H1 (cell line): ENCODE results near the gene RGS5. TPM values are rescaled to one million over a fixed set of nuclear protein-coding genes. Genes with fewer than 3 reads are reported as not detected.

Experiments used
- CTCF ChIA-PET: fragments of 300-600 bp; sonication (Branson Sonifier 250); formaldehyde crosslinking; loops from one replicate; lab custom pipeline; 2021; ENCODE audit not compliant: partially characterized antibody; lab: Charles Lee
- POLR2A ChIA-PET: fragments of 300-600 bp; sonication (Branson Sonifier 250); formaldehyde crosslinking; loops from one replicate; lab custom pipeline; 2021; ENCODE audit warnings: inconsistent platforms; ENCODE audit not compliant: partially characterized antibody; lab: Charles Lee
- DNase-seq, 2 experiments: peaks; one replicate each; pipeline versions ENCODE4 v3.0.0 to v3.0.0-alpha.2; 2010 to 2022; ENCODE audit warnings: low spot score in 2 of 2, low read depth in 1 of 2, mixed read lengths in 1 of 2
- FAIRE-seq: peaks from 2 replicates; lab custom pipeline; 2011; peaks lifted over from hg19 to GRCh38; lab: Jason Lieb, UNC
- H2AFZ ChIP-seq: 2 replicates; pipeline ENCODE4 v1.8.1; 2012; ENCODE audit warnings: low read length, inconsistent platforms
- H2AK5ac ChIP-seq: 2 replicates; pipeline ENCODE4 v1.6.1; 2013; ENCODE audit warnings: low read depth, low read length
- H2BK120ac ChIP-seq: replicated peaks from 2 replicates; pipeline ENCODE3; 2013; ENCODE audit warnings: low read depth, low read length, inconsistent platforms
- H2BK12ac ChIP-seq: 2 replicates; pipeline ENCODE4 v1.6.1; 2013; ENCODE audit warnings: low read depth, low read length
- H2BK15ac ChIP-seq: 2 replicates; pipeline ENCODE4 v1.6.1; 2013; ENCODE audit warnings: low read length
- H2BK20ac ChIP-seq: 2 replicates; pipeline ENCODE4 v1.6.1; 2013; ENCODE audit warnings: low read length
- H2BK5ac ChIP-seq: 2 replicates; pipeline ENCODE4 v1.6.1; 2013; ENCODE audit warnings: low read depth, low read length
- H3K14ac ChIP-seq: 2 replicates; pipeline ENCODE4 v1.6.1; 2013; ENCODE audit warnings: inconsistent platforms; ENCODE audit not compliant: insufficient read length
- H3K18ac ChIP-seq: 2 replicates; pipeline ENCODE4 v1.6.1; 2013; ENCODE audit warnings: low read length; ENCODE audit errors: extremely low read depth
- H3K23ac ChIP-seq: 2 replicates; pipeline ENCODE4 v1.6.1; 2013; ENCODE audit warnings: inconsistent platforms; ENCODE audit not compliant: insufficient read length
- H3K23me2 ChIP-seq: 2 replicates; pipeline ENCODE4 v1.6.1; 2013; ENCODE audit warnings: low read depth, low read length
- H3K27ac ChIP-seq: 2 replicates; pipeline ENCODE4 v1.6.1; 2011; ENCODE audit warnings: low read depth, low read length, inconsistent platforms
- H3K27me3 ChIP-seq, 4 experiments: replicated peaks in 1 of 4; 1 replicate in 1 of 4; 2 replicates in 3 of 4; pipeline versions ENCODE4 v1.6.1 to v1.8.1; 2011 to 2013; ENCODE audit warnings: low read length in 3 of 4, mild to moderate bottlenecking in 3 of 4, inconsistent platforms in 2 of 4, mixed read lengths in 2 of 4, moderate library complexity in 1 of 4; ENCODE audit not compliant: control insufficient read depth in 3 of 4, insufficient read depth in 3 of 4; ENCODE audit errors: extremely low read depth in 1 of 4
- H3K36me3 ChIP-seq, 4 experiments: 2 replicates each; pipeline versions ENCODE4 v1.6.1 to v1.8.1; 2011 to 2013; ENCODE audit warnings: mild to moderate bottlenecking in 4 of 4, low read length in 3 of 4, moderate library complexity in 2 of 4, control low read depth in 1 of 4, inconsistent platforms in 1 of 4; ENCODE audit not compliant: insufficient read depth in 4 of 4, control insufficient read depth in 2 of 4
- H3K4ac ChIP-seq: replicated peaks from 2 replicates; pipeline ENCODE3; 2013; ENCODE audit warnings: low read length, low read depth, mixed read lengths, inconsistent platforms; ENCODE audit not compliant: insufficient read length
- H3K4me1 ChIP-seq, 4 experiments: replicated peaks in 1 of 4; 1 replicate in 1 of 4; 2 replicates in 3 of 4; pipeline versions ENCODE4 v1.6.1 to v1.8.1; 2011 to 2013; ENCODE audit warnings: low read length in 3 of 4, inconsistent platforms in 2 of 4, mixed read lengths in 1 of 4; ENCODE audit not compliant: insufficient read depth in 4 of 4, control insufficient read depth in 3 of 4
- H3K4me2 ChIP-seq, 2 experiments: 2 replicates each; pipeline versions ENCODE4 v1.6.1 to v1.8.1; 2011 to 2013; ENCODE audit warnings: low read depth in 2 of 2, low read length in 2 of 2, control low read depth in 1 of 2, inconsistent platforms in 1 of 2, mild to moderate bottlenecking in 1 of 2; ENCODE audit not compliant: insufficient read depth in 1 of 2
- H3K4me3 ChIP-seq, 4 experiments: fragments of 200-600, 300-600 bp in 1 of 4; sonication (generic), shearing (Covaris generic), sonication (Bioruptor Twin) in 1 of 4; 2 replicates each; pipeline versions ENCODE4 v1.5.1 to v1.8.1; 2011 to 2016; ENCODE audit warnings: low read length in 4 of 4, low read depth in 3 of 4, control low read depth in 2 of 4, inconsistent platforms in 2 of 4, mild to moderate bottlenecking in 2 of 4, mixed read lengths in 1 of 4, moderate library complexity in 1 of 4; ENCODE audit not compliant: insufficient read depth in 2 of 4; ENCODE audit errors: extremely low read depth in 1 of 4
- H3K56ac ChIP-seq: replicated peaks from 2 replicates; pipeline ENCODE3; 2013; ENCODE audit warnings: low read depth, mild to moderate bottlenecking, mixed read lengths, low read length, inconsistent platforms; ENCODE audit not compliant: insufficient read length
- H3K79me1 ChIP-seq: 2 replicates; pipeline ENCODE4 v1.6.1; 2013; ENCODE audit warnings: low read depth, low read length, control low read depth
- H3K79me2 ChIP-seq, 2 experiments: 2 replicates each; pipeline versions ENCODE4 v1.6.1 to v1.8.1; 2012 to 2013; ENCODE audit warnings: low read length in 2 of 2, mild to moderate bottlenecking in 2 of 2, inconsistent platforms in 1 of 2; ENCODE audit not compliant: insufficient read depth in 2 of 2, control insufficient read depth in 1 of 2
- H3K9ac ChIP-seq, 4 experiments: replicated peaks in 1 of 4; 1 replicate in 1 of 4; 2 replicates in 3 of 4; pipeline versions ENCODE4 v1.6.1 to v1.8.1; 2011 to 2013; ENCODE audit warnings: low read depth in 3 of 4, low read length in 3 of 4, control low read depth in 2 of 4, mild to moderate bottlenecking in 2 of 4, moderate library complexity in 2 of 4, inconsistent platforms in 1 of 4; ENCODE audit errors: extremely low read depth in 1 of 4
- H3K9me3 ChIP-seq, 2 experiments: 2 replicates each; pipeline versions ENCODE4 v1.6.1 to v1.8.1; 2012 to 2013; ENCODE audit warnings: mild to moderate bottlenecking in 2 of 2, moderate library complexity in 2 of 2, control low read depth in 1 of 2, inconsistent platforms in 1 of 2, low read depth in 1 of 2, low read length in 1 of 2, mixed read lengths in 1 of 2; ENCODE audit not compliant: insufficient read depth in 2 of 2
- H4K20me1 ChIP-seq, 2 experiments: replicated peaks in 1 of 2; 2 replicates each; pipeline versions ENCODE3 to v1.8.1; 2011 to 2013; ENCODE audit warnings: inconsistent platforms in 2 of 2, low read length in 2 of 2, mild to moderate bottlenecking in 1 of 2; ENCODE audit not compliant: insufficient read depth in 2 of 2, control insufficient read depth in 1 of 2
- H4K5ac ChIP-seq: 2 replicates; pipeline ENCODE4 v1.6.1; 2013; ENCODE audit warnings: low read length, low read depth, mixed read lengths, inconsistent platforms; ENCODE audit not compliant: insufficient read length
- H4K8ac ChIP-seq: 2 replicates; pipeline ENCODE4 v1.8.0; 2013; ENCODE audit warnings: mild to moderate bottlenecking, moderate library complexity, low read length, inconsistent platforms; ENCODE audit not compliant: insufficient read depth; ENCODE audit errors: extremely low read depth
- H4K91ac ChIP-seq: replicated peaks from 2 replicates; pipeline ENCODE3; 2013; ENCODE audit warnings: low read length, mixed read lengths, inconsistent platforms; ENCODE audit not compliant: insufficient read length
- ATF2 ChIP-seq: IDR thresholded peaks from 2 replicates; pipeline ENCODE4 v1.6.1; 2012; ENCODE audit warnings: low read length, inconsistent platforms
- CBX5 ChIP-seq: fragments of 300-800, 300-1000 bp; sonication (generic); IDR thresholded peaks from 2 replicates; pipeline ENCODE4 v1.7.1; 2016; ENCODE audit warnings: antibody characterized with exemption, low read length, low read depth
- CTCF ChIP-seq, 3 experiments: IDR thresholded peaks; 1 replicate in 2 of 3; 2 replicates in 1 of 3; pipeline versions ENCODE4 v1.5.1 to v1.6.1; 2011; ENCODE audit warnings: low read length in 3 of 3, mild to moderate bottlenecking in 3 of 3, inconsistent platforms in 2 of 3, low read depth in 1 of 3, moderate library complexity in 1 of 3; ENCODE audit not compliant: insufficient read depth in 1 of 3; ENCODE audit errors: control extremely low read depth in 1 of 3
- KDM4A ChIP-seq: IDR thresholded peaks from one replicate; pipeline ENCODE4 v1.7.1; 2012; ENCODE audit warnings: low read depth, mild to moderate bottlenecking, moderate library complexity, low read length, inconsistent platforms; ENCODE audit not compliant: severe bottlenecking
- KDM5A ChIP-seq: fragments of 200-600 bp; IDR thresholded peaks from 2 replicates; pipeline ENCODE4 v1.7.1; 2012; ENCODE audit warnings: mild to moderate bottlenecking, low read length, inconsistent platforms, mixed read lengths
- NRF1 ChIP-seq: IDR thresholded peaks from 2 replicates; pipeline ENCODE4 v1.6.1; 2011; ENCODE audit warnings: mild to moderate bottlenecking, low read depth, low read length, improper control_type of control experiment
- RAD21 ChIP-seq, 2 experiments: IDR thresholded peaks in 1 of 2; conservative IDR thresholded peaks in 1 of 2; 2 replicates each; pipeline ENCODE4 v1.6.1; 2011; ENCODE audit warnings: low read depth in 2 of 2, low read length in 2 of 2, improper control_type of control experiment in 1 of 2, inconsistent platforms in 1 of 2, mild to moderate bottlenecking in 1 of 2, moderate library complexity in 1 of 2
- SIRT6 ChIP-seq: IDR thresholded peaks from one replicate; pipeline ENCODE4 v1.7.1; 2012; ENCODE audit warnings: low read length, inconsistent platforms
- TEAD4 ChIP-seq: IDR thresholded peaks from 2 replicates; pipeline ENCODE4 v1.6.1; 2012; ENCODE audit warnings: low read depth, low read length, inconsistent platforms, mixed read lengths
- WGBS, 2 experiments: shearing (Covaris generic) in 1 of 2; methylation state at CpG; one replicate each; pipeline versions ENCODE4 v1.1.6 to v1.1.7; 2013 to 2015; ENCODE audit warnings: low lambda C conversion rate in 2 of 2, mixed read lengths in 2 of 2, inconsistent platforms in 1 of 2, low coverage in 1 of 2, missing lambda C conversion rate in 1 of 2; ENCODE audit not compliant: insufficient replicate concordance in 2 of 2, insufficient coverage in 1 of 2, insufficient read length in 1 of 2; ENCODE audit errors: extremely low coverage in 1 of 2, missing lambda C conversion rate in 1 of 2; 5-methylcytosine and 5-hydroxymethylcytosine counted together
- polyA plus RNA-seq, 7 experiments: library from polyadenylated mRNA; depleted of rRNA in 3 of 7; stranded (reverse) in 5 of 7; unstranded in 2 of 7; fragments of >200 nt in 5 of 7; fragments of 200-250 nt in 2 of 7; gene quantifications; 1 replicate in 5 of 7; 2 replicates in 1 of 7; 4 replicates in 1 of 7; pipeline versions ENCODE4 v1.2.1 to v1.2.3, GENCODE V29; 2011 to 2013; ENCODE audit warnings: missing spikeins in 2 of 7, mixed read lengths in 2 of 7
- total RNA-seq: library from RNA; stranded (reverse); fragmentation: NEBNext Ultra II Directional; extraction: Animal tissue kit (Norgen Biotek cat#: 25700); gene quantifications from 2 replicates; pipeline ENCODE4 v1.2.1, GENCODE V29; 2021

RGS5 gene
- total and polyA plus RNA-seq, 2 of the 8 experiments (the other 6 are each of a cell fraction or from before 2014, with no cell fraction given) = 75.5 to 103 TPM

GRCh38 chr1:163197022-163197421 is 5.7 kb downstream of the RGS5 start:
- H4K91ac ChIP-seq = no peak overlapping the region
- H2AK5ac ChIP-seq = no peak overlapping the region
- H3K4ac ChIP-seq = no peak overlapping the region
- POLR2A ChIA-PET = interaction anchor here (3.5 kb wide), 1 partner anchor 10 kb away, joined by 16 read pairs; no protein-coding TSS in a partner anchor
- 79% methylated on average over 4 of the region's 4 CpGs; no CpG with 5 or more reads in 1 of the 2 experiments for WGBS, 2 experiments
- H4K5ac ChIP-seq = no peak overlapping the region
- H3K23ac ChIP-seq = no peak overlapping the region
- no peak overlapping the region for H4K8ac ChIP-seq
- H3K4me2 ChIP-seq = no peak overlapping the region
- H3K9me3 ChIP-seq = no peaks in the 10 kb centered on the region
- H3K4me1 ChIP-seq = peaks cover 0 to 4% (median 3%) of the 10 kb centered on the region in 4 experiments; a peak in 4 of 7 replicates
- H3K27ac ChIP-seq = no peak overlapping the region
- no peak overlapping the region for H2BK20ac ChIP-seq
- H3K18ac ChIP-seq = no peak overlapping the region
- CTCF ChIA-PET = interaction anchor here (1.0 kb wide), 1 partner anchor 320 kb away, joined by 3 read pairs; no protein-coding TSS in a partner anchor
- H4K20me1 ChIP-seq = no peaks in the 10 kb centered on the region
- H3K79me1 ChIP-seq = no peaks in the 10 kb centered on the region
- no peak overlapping the region for H2BK120ac ChIP-seq
- H3K23me2 ChIP-seq = no peaks in the 10 kb centered on the region
- H3K27me3 ChIP-seq = no peaks in the 10 kb centered on the region
- no peak for FAIRE-seq
- H3K4me3 ChIP-seq = no peak overlapping the region
- no peak overlapping the region for H2AFZ ChIP-seq
- peaks cover 0 to 35% of the 10 kb centered on the region in 2 experiments; a peak in 2 of 4 replicates for H3K79me2 ChIP-seq
- DNase-seq = no peak
- no peak overlapping the region for H2BK12ac ChIP-seq
- no peak overlapping the region for H2BK5ac ChIP-seq
- H3K36me3 ChIP-seq = no peaks in the 10 kb centered on the region
- no peak overlapping the region for H3K9ac ChIP-seq
- H2BK15ac ChIP-seq = no peak overlapping the region
- H3K56ac ChIP-seq = no peak overlapping the region
- H3K14ac ChIP-seq = no peak overlapping the region
- no peak for TF ChIP-seq CBX5
- TF ChIP-seq ATF2 = no peak
- TF ChIP-seq CTCF (IDR thresholded peaks at IDR 0.05; ENCODE audit: control extremely low read depth in 1 of 3, insufficient read depth in 1 of 3, low read depth in 1 of 3, low read length in 3 of 3) = no peak
- no peak for TF ChIP-seq TEAD4
- no peak for TF ChIP-seq KDM4A
- no peak for TF ChIP-seq SIRT6
- no peak for TF ChIP-seq NRF1
- no peak for TF ChIP-seq RAD21 (IDR thresholded peaks at IDR 0.05 in 1 of 2, conservative IDR thresholded peaks at IDR 0.05 in 1 of 2; ENCODE audit: low read depth in 2 of 2, low read length in 2 of 2)
- TF ChIP-seq KDM5A = no peak
